Stimulated activated CD4-positive, alpha-beta T cell treated with anti-CD3 and anti-CD28 coated beads, Interleukin-15, amount 100 ng/mL, for 48 hours (primary cell): ENCODE results near the gene LRRN3.

Source experiments
- DNase-seq, 2 donors: peaks; one replicate each; pipeline ENCODE4 v3.0.0-alpha.2; 2020; ENCODE audit warnings: low read depth in 2 of 2

The LRRN3 gene

GRCh38 chr7:111077001-111077400 is 13.9 kb upstream of the LRRN3 start:
- no peak for DNase-seq

- no peak for DNase-seq
Observed at GRCh38 chr7:111080495-111081105, 10.3 kb upstream of the LRRN3 start.

GRCh38 chr7:111081546-111082267 is 9.2 kb upstream of the LRRN3 start:
- no peak for DNase-seq

GRCh38 chr7:111082351-111082750 is 8.6 kb upstream of the LRRN3 start:
- no peak for DNase-seq

GRCh38 chr7:111083413-111083812 is 7.5 kb upstream of the LRRN3 start:
- peak; percentile 28 to 35 for DNase-seq

GRCh38 chr7:111085356-111085755 is 5.6 kb upstream of the LRRN3 start:
- DNase-seq: no peak

- DNase-seq: no peak
Observed at GRCh38 chr7:111086532-111086931, 4.4 kb upstream of the LRRN3 start.

- no peak for DNase-seq
Observed at GRCh38 chr7:111088328-111088727, 2.6 kb upstream of the LRRN3 start.

GRCh38 chr7:111089822-111090426 is 1.0 kb upstream of the LRRN3 start:
- DNase-seq: no peak

- DNase-seq: no peak
Observed at GRCh38 chr7:111091593-111092358, 849 bp downstream of the LRRN3 start.

GRCh38 chr7:111092406-111093236 is 1.7 kb downstream of the LRRN3 start:
- DNase-seq: no peak

GRCh38 chr7:111093496-111093895 is 2.6 kb downstream of the LRRN3 start:
- DNase-seq: no peak

- no peak for DNase-seq
Observed at GRCh38 chr7:111094419-111094818, 3.5 kb downstream of the LRRN3 start.

- no peak for DNase-seq
Observed at GRCh38 chr7:111096997-111097396, 6.1 kb downstream of the LRRN3 start.

- peak in 1 of 2 donors; percentile 39 for DNase-seq
Observed at GRCh38 chr7:111098011-111098925, 7.3 kb downstream of the LRRN3 start.

GRCh38 chr7:111098926-111099250 is 8.0 kb downstream of the LRRN3 start:
- no peak for DNase-seq

GRCh38 chr7:111101856-111102646 is 11.1 kb downstream of the LRRN3 start:
- DNase-seq: no peak

GRCh38 chr7:111103136-111103535 is 12.2 kb downstream of the LRRN3 start:
- no peak for DNase-seq

GRCh38 chr7:111103678-111104274 is 12.8 kb downstream of the LRRN3 start:
- DNase-seq: no peak
